Measurements from ENCODE around the gene WIZ. TPM values are rescaled to one million over a fixed set of nuclear protein-coding genes. Genes with fewer than 3 reads are reported as not detected.

WIZ gene
- total and polyA plus RNA-seq, 2 of the 8 experiments (the other 6 are each of a cell fraction or from before 2014, with no cell fraction given): 12.5 to 33.2 TPM

GRCh38 chr19:15442142-15442920 is 7.4 kb downstream of the WIZ start:
- Histone ChIP-seq H3K4me1 (replicated peaks in 1 of 4; ENCODE audit: control insufficient read depth in 3 of 4, insufficient read depth in 4 of 4, low read length in 3 of 4) (no peaks in the 10 kb centered on the region; a peak in 1 of 7 replicates), H3K4me3 (ENCODE audit: extremely low read depth in 1 of 4, insufficient read depth in 2 of 4, low read depth in 3 of 4, low read length in 4 of 4) (no peak overlapping the region), H4K5ac (ENCODE audit: insufficient read length, low read depth, low read length) (no peak overlapping the region), H3K27me3 (replicated peaks in 1 of 4; ENCODE audit: control insufficient read depth in 3 of 4, extremely low read depth in 1 of 4, insufficient read depth in 3 of 4, low read length in 3 of 4) (no peaks in the 10 kb centered on the region), H3K23ac (ENCODE audit: insufficient read length) (no peak overlapping the region), H3K18ac (ENCODE audit: extremely low read depth, low read length) (no peak overlapping the region), H3K56ac (replicated peaks; ENCODE audit: insufficient read length, low read depth, low read length) (no peak overlapping the region), H2BK5ac (ENCODE audit: low read depth, low read length) (no peak overlapping the region), H3K23me2 (ENCODE audit: low read depth, low read length) (no peaks in the 10 kb centered on the region), H3K79me2 (ENCODE audit: control insufficient read depth in 1 of 2, insufficient read depth in 2 of 2, low read length in 2 of 2) (no peaks in the 10 kb centered on the region), H3K9me3 (ENCODE audit: insufficient read depth in 2 of 2, low read depth in 1 of 2, low read length in 1 of 2) (no peaks in the 10 kb centered on the region), H2AFZ (ENCODE audit: low read length) (no peak overlapping the region), H2BK20ac (ENCODE audit: low read length) (no peak overlapping the region), H2AK5ac (ENCODE audit: low read depth, low read length) (no peak overlapping the region), H3K27ac (ENCODE audit: low read depth, low read length) (no peak overlapping the region), H3K36me3 (ENCODE audit: control insufficient read depth in 2 of 4, insufficient read depth in 4 of 4, low read length in 3 of 4) (no peaks in the 10 kb centered on the region), H3K79me1 (ENCODE audit: low read depth, low read length) (no peaks in the 10 kb centered on the region), H3K14ac (ENCODE audit: insufficient read length) (no peak overlapping the region), H2BK120ac (replicated peaks; ENCODE audit: low read depth, low read length) (no peak overlapping the region), H2BK15ac (ENCODE audit: low read length) (no peak overlapping the region), H3K4ac (replicated peaks; ENCODE audit: insufficient read length, low read depth, low read length) (no peak overlapping the region), H3K9ac (replicated peaks in 1 of 4; ENCODE audit: extremely low read depth in 1 of 4, low read depth in 3 of 4, low read length in 3 of 4) (no peak overlapping the region), H4K91ac (replicated peaks; ENCODE audit: insufficient read length, low read length) (no peak overlapping the region), H3K4me2 (ENCODE audit: insufficient read depth in 1 of 2, low read depth in 2 of 2, low read length in 2 of 2) (no peak overlapping the region), H4K20me1 (replicated peaks in 1 of 2; ENCODE audit: control insufficient read depth in 1 of 2, insufficient read depth in 2 of 2, low read length in 2 of 2) (no peaks in the 10 kb centered on the region), H4K8ac (ENCODE audit: extremely low read depth, insufficient read depth, low read length) (peak overlapping the region; percentile 83; the same call in 1 of the 2 replicates), H2BK12ac (ENCODE audit: low read depth, low read length) (no peak overlapping the region)
- no peak for TF ChIP-seq CREB1 (IDR thresholded peaks at IDR 0.05)
- TF ChIP-seq JUND (IDR thresholded peaks at IDR 0.05; ENCODE audit: low read length): no peak
- TF ChIP-seq EZH2 (IDR thresholded peaks at IDR 0.05; ENCODE audit: low read depth, low read length, severe bottlenecking): no peak
- no peak for TF ChIP-seq PHF8 (conservative IDR thresholded peaks at IDR 0.05; ENCODE audit: low read depth, low read length)
- TF ChIP-seq YY1 (IDR thresholded peaks at IDR 0.05; ENCODE audit: low read depth, low read length): no peak
- TF ChIP-seq TCF12 (IDR thresholded peaks at IDR 0.05; ENCODE audit: low read depth, low read length): no peak
- 77% methylated on average over 9 of the region's 13 CpGs; no CpG with 5 or more reads in 1 of the 2 experiments for WGBS, 2 experiments (ENCODE audit: extremely low coverage in 1 of 2, insufficient coverage in 1 of 2, insufficient read length in 1 of 2, insufficient replicate concordance in 2 of 2, low coverage in 1 of 2, low lambda C conversion rate in 2 of 2, missing lambda C conversion rate in 1 of 2)
- no peak for DNase-seq (ENCODE audit: low read depth in 1 of 2, low spot score in 2 of 2)
- no peak for FAIRE-seq
- ChIA-PET POLR2A (ENCODE audit: partially characterized antibody) (interaction anchor here (1.1 kb wide), 1 partner anchor 10 kb away, joined by 4 read pairs; no protein-coding TSS in a partner anchor), CTCF (ENCODE audit: partially characterized antibody) (interaction anchor here (1.0 to 1.6 kb wide), 2 partner anchors 20 to 33 kb away, joined by 3 to 4 read pairs; no protein-coding TSS in a partner anchor)

Data from H1 (cell line).